Liver (tissue), 9 donors: ENCODE measurements around the gene ACACB. TPM values are rescaled to one million over a fixed set of nuclear protein-coding genes. Genes with fewer than 3 reads are reported as not detected.

Experiments
- DNase-seq: peaks from one replicate; pipeline ENCODE4 v3.0.0-alpha.2; 2017; ENCODE audit warnings: low spot score
- H3K27ac ChIP-seq, 2 donors: one replicate each; pipeline ENCODE4 v1.7.0; 2013; ENCODE audit warnings: inconsistent platforms in 2 of 2, low read length in 2 of 2, control low read depth in 1 of 2, low read depth in 1 of 2, mild to moderate bottlenecking in 1 of 2
- H3K27me3 ChIP-seq, 4 donors: one replicate each; pipeline versions ENCODE4 v1.6.1 to v1.7.0; 2013; ENCODE audit warnings: low read length in 3 of 4, inconsistent platforms in 1 of 4, mild to moderate bottlenecking in 1 of 4, moderate library complexity in 1 of 4; ENCODE audit not compliant: control insufficient read depth in 4 of 4, insufficient read depth in 4 of 4
- H3K36me3 ChIP-seq, 4 donors: one replicate each; pipeline versions ENCODE4 v1.6.1 to v1.7.0; 2013; ENCODE audit warnings: low read length in 3 of 4, mild to moderate bottlenecking in 3 of 4, low read depth in 1 of 4, moderate library complexity in 1 of 4; ENCODE audit not compliant: control insufficient read depth in 4 of 4, insufficient read depth in 3 of 4
- H3K4me1 ChIP-seq, 4 donors: one replicate each; pipeline versions ENCODE4 v1.6.1 to v1.7.0; 2013; ENCODE audit warnings: low read length in 3 of 4, mild to moderate bottlenecking in 3 of 4, moderate library complexity in 1 of 4; ENCODE audit not compliant: control insufficient read depth in 4 of 4, insufficient read depth in 4 of 4
- H3K4me3 ChIP-seq, 3 donors: one replicate each; pipeline versions ENCODE4 v1.6.1 to v1.7.0; 2013; ENCODE audit warnings: low read length in 3 of 3, control low read depth in 1 of 3, low read depth in 1 of 3, mild to moderate bottlenecking in 1 of 3
- H3K9ac ChIP-seq, 2 donors: one replicate each; pipeline ENCODE4 v1.7.0; 2013; ENCODE audit warnings: low read length in 2 of 2, mild to moderate bottlenecking in 2 of 2, moderate library complexity in 2 of 2, control low read depth in 1 of 2, low read depth in 1 of 2
- H3K9me3 ChIP-seq, 4 donors: one replicate each; pipeline versions ENCODE4 v1.6.1 to v1.7.0; 2013; ENCODE audit warnings: low read length in 3 of 4; ENCODE audit not compliant: control insufficient read depth in 4 of 4
- ATF3 ChIP-seq: IDR thresholded peaks from 2 replicates; pipeline ENCODE4 v1.6.1; 2016; ENCODE audit warnings: antibody characterized with exemption
- CTCF ChIP-seq: fragments of 150-350 bp; IDR thresholded peaks from 2 replicates; pipeline ENCODE4 v1.5.1; 2017; ENCODE audit warnings: improper control_type of control experiment, low read depth, low read length; ENCODE audit not compliant: missing input control
- EGR1 ChIP-seq, 2 donors: IDR thresholded peaks; 2 replicates each; pipeline ENCODE4 v1.6.1; 2016 to 2018; ENCODE audit warnings: antibody characterized with exemption in 2 of 2, low read depth in 2 of 2
- FOXA1 ChIP-seq: IDR thresholded peaks from 2 replicates; pipeline ENCODE4 v1.6.1; 2016; ENCODE audit warnings: antibody characterized with exemption
- FOXA2 ChIP-seq: IDR thresholded peaks from 2 replicates; pipeline ENCODE4 v1.6.1; 2016; ENCODE audit warnings: antibody characterized with exemption
- GABPA ChIP-seq, 2 donors: IDR thresholded peaks in 1 of 2; conservative IDR thresholded peaks in 1 of 2; 2 replicates each; pipeline ENCODE4 v1.6.1; 2016; ENCODE audit warnings: antibody characterized with exemption in 2 of 2, mild to moderate bottlenecking in 1 of 2, moderate library complexity in 1 of 2
- HNF4A ChIP-seq, 2 donors: conservative IDR thresholded peaks; 2 replicates each; pipeline ENCODE4 v1.6.1; 2016; ENCODE audit warnings: antibody characterized with exemption in 2 of 2, mild to moderate bottlenecking in 2 of 2
- HNF4G ChIP-seq: IDR thresholded peaks from 2 replicates; pipeline ENCODE4 v1.6.1; 2016; ENCODE audit warnings: antibody characterized with exemption
- JUND ChIP-seq, 2 donors: IDR thresholded peaks; 2 replicates each; pipeline ENCODE4 v1.6.1; 2016; ENCODE audit warnings: antibody characterized with exemption in 2 of 2
- MAX ChIP-seq: IDR thresholded peaks from 2 replicates; pipeline ENCODE4 v1.6.1; 2016; ENCODE audit warnings: antibody characterized with exemption
- NR2F2 ChIP-seq: IDR thresholded peaks from 2 replicates; pipeline ENCODE4 v1.6.1; 2016; ENCODE audit warnings: antibody characterized with exemption
- RAD21 ChIP-seq, 2 donors: IDR thresholded peaks; 2 replicates each; pipeline ENCODE4 v1.6.1; 2016; ENCODE audit warnings: antibody characterized with exemption in 2 of 2, mild to moderate bottlenecking in 2 of 2
- REST ChIP-seq: IDR thresholded peaks from 2 replicates; pipeline ENCODE4 v1.6.1; 2016; ENCODE audit warnings: antibody characterized with exemption, mild to moderate bottlenecking
- RXRA ChIP-seq, 2 donors: IDR thresholded peaks; 2 replicates each; pipeline ENCODE4 v1.6.1; 2017 to 2018; ENCODE audit warnings: antibody characterized with exemption in 2 of 2, mild to moderate bottlenecking in 1 of 2
- SP1 ChIP-seq: IDR thresholded peaks from 2 replicates; pipeline ENCODE4 v1.6.1; 2018; ENCODE audit warnings: antibody characterized with exemption, mild to moderate bottlenecking
- TAF1 ChIP-seq: conservative IDR thresholded peaks from 2 replicates; pipeline ENCODE4 v1.6.1; 2016; ENCODE audit warnings: antibody characterized with exemption, mild to moderate bottlenecking
- YY1 ChIP-seq: IDR thresholded peaks from 2 replicates; pipeline ENCODE4 v1.6.1; 2016; ENCODE audit warnings: antibody characterized with exemption, mild to moderate bottlenecking
- ZBTB33 ChIP-seq: IDR thresholded peaks from 2 replicates; pipeline ENCODE4 v1.6.1; 2016; ENCODE audit warnings: antibody characterized with exemption
- WGBS: extraction: QIAGEN DNeasy Blood & Tissue Kit; methylation state at CpG from one replicate; pipeline ENCODE4 v1.1.7; 2013; 5-methylcytosine and 5-hydroxymethylcytosine counted together
- polyA plus RNA-seq, 2 donors: library from polyadenylated mRNA; stranded (reverse) in 1 of 2; unstranded in 1 of 2; fragments of 200-250 nt in 1 of 2; fragments of >200 nt in 1 of 2; fragmentation: Nextera tagmentation in 1 of 2; extraction: Ambion mirVana in 1 of 2; gene quantifications; one replicate each; pipeline versions ENCODE4 v1.2.1 to v1.2.3, GENCODE V29; 2013 to 2015
- total RNA-seq, 2 donors: library from RNA; depleted of rRNA; stranded (reverse); fragments of >200 nt; gene quantifications; one replicate each; pipeline ENCODE4 v1.2.3, GENCODE V29; 2014
- donor health status: healthy.
- donor health status: healthy.
- donor health status: healthy.
- donor health status: healthy.
- donor health status: healthy.

ACACB gene
- total and polyA plus RNA-seq, 4 donors: 12.9 to 288 (median 52.1) TPM

GRCh38 chr12:109150124-109150640 is 33.8 kb downstream of the ACACB start:
- Histone ChIP-seq H3K27me3 (no peaks in the 10 kb centered on the region), H3K36me3 (peaks cover 0 to 2% (median 0%) of the 10 kb centered on the region in 4 donors), H3K27ac (peak overlapping the region in 1 of 2 donors; percentile 11), H3K9me3 (no peaks in the 10 kb centered on the region), H3K9ac (no peak overlapping the region), H3K4me3 (no peak overlapping the region), H3K4me1 (peaks cover 14 to 82% (median 76%) of the 10 kb centered on the region in 4 donors)
- TF ChIP-seq ZBTB33 (no peak), RAD21 (IDR thresholded peaks at IDR 0.05) (no peak), CTCF (no peak), RXRA (IDR thresholded peaks at IDR 0.05) (no peak), TAF1 (no peak), ATF3 (no peak), SP1 (no peak), YY1 (no peak), GABPA (IDR thresholded peaks at IDR 0.05 in 1 of 2, conservative IDR thresholded peaks at IDR 0.05 in 1 of 2) (no peak), REST (no peak)
- 79% methylated on average over 9 of the region's 9 CpGs for WGBS
- no peak for DNase-seq

- H3K4me3 ChIP-seq: no peak overlapping the region
- no peak overlapping the region for H3K9ac ChIP-seq
- H3K36me3 ChIP-seq: peaks cover 0 to 2% (median 0%) of the 10 kb centered on the region in 4 donors
- no peaks in the 10 kb centered on the region for H3K9me3 ChIP-seq
- 33% methylated on average over 4 of the region's 4 CpGs for WGBS
- no peak for DNase-seq
- peaks cover 13 to 80% (median 70%) of the 10 kb centered on the region in 4 donors for H3K4me1 ChIP-seq
- no peaks in the 10 kb centered on the region for H3K27me3 ChIP-seq
- peak overlapping the region; percentile 1 to 33 for H3K27ac ChIP-seq
- TF ChIP-seq YY1 (peak; percentile 22), RAD21 (IDR thresholded peaks at IDR 0.05) (no peak), FOXA2 (peak; percentile 68), SP1 (peak; percentile 48), HNF4G (no peak), JUND (IDR thresholded peaks at IDR 0.05) (no peak), RXRA (IDR thresholded peaks at IDR 0.05) (peak; percentile 66 to 70), EGR1 (IDR thresholded peaks at IDR 0.05; ENCODE audit: low read depth in 2 of 2) (no peak), CTCF (no peak), FOXA1 (peak; percentile 31), ZBTB33 (no peak), GABPA (IDR thresholded peaks at IDR 0.05 in 1 of 2, conservative IDR thresholded peaks at IDR 0.05 in 1 of 2) (no peak), HNF4A (conservative IDR thresholded peaks at IDR 0.05) (peak; percentile 18 to 46), ATF3 (no peak), MAX (peak; percentile 34), NR2F2 (no peak), TAF1 (no peak)
Observed at GRCh38 chr12:109151457-109151856, 35.1 kb downstream of the ACACB start.
